ENCODE results near the gene CEP78.

DNA sequence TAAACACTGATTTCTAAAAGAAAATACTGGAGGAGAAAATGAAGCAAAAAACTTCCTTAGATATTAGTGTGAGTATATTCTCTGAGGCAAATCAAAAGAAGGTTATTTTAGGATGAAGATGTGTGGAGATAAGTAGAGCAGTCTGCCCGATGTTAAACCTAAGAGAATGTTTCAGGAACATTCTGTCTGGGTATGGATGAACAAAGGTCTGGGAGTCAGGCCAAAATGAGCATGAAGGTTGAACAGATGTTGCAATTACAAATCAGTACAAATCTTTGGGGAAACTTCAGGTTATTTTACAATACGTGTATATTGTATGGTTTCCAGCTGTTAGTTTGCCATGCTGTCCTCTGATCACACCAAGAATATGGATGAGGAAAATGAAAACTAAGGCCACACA, 14.4 kb upstream of the CEP78 start:
- no peak for TF ChIP-seq POLR2AphosphoS5 (IDR thresholded peaks at IDR 0.05)
- TF ChIP-seq, protein P1, sequence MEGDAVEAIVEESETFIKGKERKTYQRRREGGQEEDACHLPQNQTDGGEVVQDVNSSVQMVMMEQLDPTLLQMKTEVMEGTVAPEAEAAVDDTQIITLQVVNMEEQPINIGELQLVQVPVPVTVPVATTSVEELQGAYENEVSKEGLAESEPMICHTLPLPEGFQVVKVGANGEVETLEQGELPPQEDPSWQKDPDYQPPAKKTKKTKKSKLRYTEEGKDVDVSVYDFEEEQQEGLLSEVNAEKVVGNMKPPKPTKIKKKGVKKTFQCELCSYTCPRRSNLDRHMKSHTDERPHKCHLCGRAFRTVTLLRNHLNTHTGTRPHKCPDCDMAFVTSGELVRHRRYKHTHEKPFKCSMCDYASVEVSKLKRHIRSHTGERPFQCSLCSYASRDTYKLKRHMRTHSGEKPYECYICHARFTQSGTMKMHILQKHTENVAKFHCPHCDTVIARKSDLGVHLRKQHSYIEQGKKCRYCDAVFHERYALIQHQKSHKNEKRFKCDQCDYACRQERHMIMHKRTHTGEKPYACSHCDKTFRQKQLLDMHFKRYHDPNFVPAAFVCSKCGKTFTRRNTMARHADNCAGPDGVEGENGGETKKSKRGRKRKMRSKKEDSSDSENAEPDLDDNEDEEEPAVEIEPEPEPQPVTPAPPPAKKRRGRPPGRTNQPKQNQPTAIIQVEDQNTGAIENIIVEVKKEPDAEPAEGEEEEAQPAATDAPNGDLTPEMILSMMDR (IDR thresholded peaks at IDR 0.05 in 8 of 11, conservative IDR thresholded peaks at IDR 0.05 in 3 of 11) = no peak
